Smooth muscle cell (in vitro differentiated cells): Measurements from ENCODE around the gene PSEN2. TPM values are rescaled to one million over a fixed set of nuclear protein-coding genes. Genes with fewer than 3 reads are reported as not detected.

Source experiments
- DNase-seq: peaks from one replicate; lab custom pipeline; 2025; ENCODE audit not compliant: unreplicated experiment; lab: John Stamatoyannopoulos, UW
- H2AFZ ChIP-seq: fragments of 200-600 bp; sonication (generic); 2 replicates; pipeline ENCODE4 v1.6.0; 2016; ENCODE audit warnings: antibody characterized with exemption, low read depth, mild to moderate bottlenecking
- H3F3A ChIP-seq: fragments of 200-600 bp; sonication (generic); 2 replicates; pipeline ENCODE4 v1.6.0; 2017; ENCODE audit warnings: antibody characterized with exemption, low read depth
- H3K27ac ChIP-seq: fragments of 200-600 bp; sonication (generic); 2 replicates; pipeline ENCODE4 v1.5.1; 2016; ENCODE audit warnings: low read depth, mild to moderate bottlenecking
- H3K27me3 ChIP-seq: fragments of 200-600 bp; sonication (generic); 2 replicates; pipeline ENCODE4 v1.6.1; 2016; ENCODE audit warnings: low read depth, mild to moderate bottlenecking
- H3K36me3 ChIP-seq: fragments of 200-600 bp; sonication (generic); 2 replicates; pipeline ENCODE4 v1.5.1; 2016; ENCODE audit warnings: low read depth
- H3K4me1 ChIP-seq: fragments of 200-600 bp; sonication (generic); 2 replicates; pipeline ENCODE4 v1.5.1; 2016; ENCODE audit warnings: low read depth
- H3K4me2 ChIP-seq: fragments of 200-600 bp; sonication (generic); 2 replicates; pipeline ENCODE4 v1.6.0; 2016; ENCODE audit warnings: mild to moderate bottlenecking
- H3K4me3 ChIP-seq: fragments of 200-600 bp; sonication (generic); 2 replicates; pipeline ENCODE4 v1.5.1; 2016; ENCODE audit warnings: mild to moderate bottlenecking
- H3K79me2 ChIP-seq: fragments of 200-600 bp; sonication (generic); 2 replicates; pipeline ENCODE4 v1.6.0; 2016; ENCODE audit warnings: low read depth, mild to moderate bottlenecking
- H3K9ac ChIP-seq: fragments of 200-600 bp; sonication (generic); 2 replicates; pipeline ENCODE4 v1.6.0; 2016; ENCODE audit warnings: low read depth
- H3K9me3 ChIP-seq: fragments of 200-600 bp; sonication (generic); replicated peaks from 2 replicates; pipeline ENCODE4 v1.5.1; 2016; ENCODE audit warnings: low read depth
- H4K20me1 ChIP-seq: fragments of 200-600 bp; sonication (generic); 2 replicates; pipeline ENCODE4 v1.6.0; 2016; ENCODE audit warnings: low read depth
- CTCF ChIP-seq: fragments of 200-600 bp; sonication (generic); IDR thresholded peaks from 2 replicates; pipeline ENCODE4 v1.5.1; 2017; ENCODE audit warnings: borderline replicate concordance, mild to moderate bottlenecking, antibody characterized with exemption; ENCODE audit not compliant: insufficient read depth, poor library complexity, severe bottlenecking
- WGBS: methylation state at CpG from one replicate; pipeline ENCODE4 v1.1.7; 2016; ENCODE audit warnings: low lambda C conversion rate; 5-methylcytosine and 5-hydroxymethylcytosine counted together
- polyA plus RNA-seq: library from polyadenylated mRNA; unstranded; fragments of >200 nt; fragmentation: Nextera tagmentation; extraction: Ambion mirVana; gene quantifications from 2 replicates; pipeline ENCODE4 v1.2.1, GENCODE V29; 2016
- total RNA-seq: library from RNA; depleted of rRNA; stranded (reverse); fragments of >200 nt; gene quantifications from 2 replicates; pipeline ENCODE4 v1.2.3, GENCODE V29; 2014

PSEN2 gene
- total and polyA plus RNA-seq, 2 experiments from 2014 or later = 3.5 to 5.7 TPM

- peak overlapping the region; percentile 45 for H3K27ac ChIP-seq
- no peak overlapping the region for H3K9ac ChIP-seq
- no peak overlapping the region for H2AFZ ChIP-seq
Measured at GRCh38 chr1:226862890-226863289, 7.5 kb upstream of the PSEN2 start.

GRCh38 chr1:226863446-226863845 is 7.0 kb upstream of the PSEN2 start:
- TF ChIP-seq CTCF = no peak
- Histone ChIP-seq H4K20me1 (no peaks in the 10 kb centered on the region), H3K27ac (peak overlapping the region; percentile 45), H3K9me3 (no peaks in the 10 kb centered on the region), H3K27me3 (no peaks in the 10 kb centered on the region), H3K36me3 (no peaks in the 10 kb centered on the region), H3K4me2 (peak overlapping the region; percentile 1), H3F3A (no peaks in the 10 kb centered on the region), H3K4me3 (no peak overlapping the region), H3K4me1 (no peaks in the 10 kb centered on the region), H3K9ac (no peak overlapping the region), H3K79me2 (no peaks in the 10 kb centered on the region), H2AFZ (no peak overlapping the region)
- 51% methylated on average over 5 of the region's 5 CpGs for WGBS
- no peak for DNase-seq

More at GRCh38 chr1:226862890-226863289, 7.5 kb upstream of the PSEN2 start:
- H3K27me3 ChIP-seq = no peaks in the 10 kb centered on the region
- H3K4me2 ChIP-seq = peak overlapping the region; percentile 1
- no peak for DNase-seq
- no peaks in the 10 kb centered on the region for H4K20me1 ChIP-seq
- H3K4me1 ChIP-seq = no peaks in the 10 kb centered on the region
- no peaks in the 10 kb centered on the region for H3K79me2 ChIP-seq
- H3K4me3 ChIP-seq = no peak overlapping the region
- no peaks in the 10 kb centered on the region for H3F3A ChIP-seq
- no peak for TF ChIP-seq CTCF
- H3K36me3 ChIP-seq = no peaks in the 10 kb centered on the region
- no peaks in the 10 kb centered on the region for H3K9me3 ChIP-seq

GRCh38 chr1:226864311-226864710 is 6.1 kb upstream of the PSEN2 start:
- H3K9me3 ChIP-seq = no peaks in the 10 kb centered on the region
- no peak overlapping the region for H3K27ac ChIP-seq
- DNase-seq = no peak
- no peak for TF ChIP-seq CTCF
- WGBS = 95% methylated on average over 4 of the region's 4 CpGs
- no peaks in the 10 kb centered on the region for H3K27me3 ChIP-seq
- no peak overlapping the region for H3K4me3 ChIP-seq
- no peaks in the 10 kb centered on the region for H3K4me1 ChIP-seq
- no peak overlapping the region for H2AFZ ChIP-seq
- H3K36me3 ChIP-seq = no peaks in the 10 kb centered on the region
- no peak overlapping the region for H3K9ac ChIP-seq
- no peaks in the 10 kb centered on the region for H3K79me2 ChIP-seq
- H4K20me1 ChIP-seq = no peaks in the 10 kb centered on the region
- no peak overlapping the region for H3K4me2 ChIP-seq
- H3F3A ChIP-seq = no peaks in the 10 kb centered on the region

GRCh38 chr1:226865590-226865989 is 4.8 kb upstream of the PSEN2 start:
- 93% methylated on average over 4 of the region's 4 CpGs for WGBS
- Histone ChIP-seq H3K4me3 (no peak overlapping the region), H3K27ac (no peak overlapping the region)

More at GRCh38 chr1:226865590-226865989, 4.8 kb upstream of the PSEN2 start:
- Histone ChIP-seq H4K20me1 (no peaks in the 10 kb centered on the region), H3K4me2 (no peak overlapping the region), H3K36me3 (no peaks in the 10 kb centered on the region), H3K9me3 (no peaks in the 10 kb centered on the region), H3K4me1 (peaks cover 3% of the 10 kb centered on the region), H2AFZ (no peak overlapping the region), H3F3A (no peaks in the 10 kb centered on the region), H3K79me2 (no peaks in the 10 kb centered on the region), H3K9ac (no peak overlapping the region), H3K27me3 (no peaks in the 10 kb centered on the region)
- no peak for DNase-seq
- no peak for TF ChIP-seq CTCF
